ENCODE results near the gene GBP7.

Gene GBP7

DNA sequence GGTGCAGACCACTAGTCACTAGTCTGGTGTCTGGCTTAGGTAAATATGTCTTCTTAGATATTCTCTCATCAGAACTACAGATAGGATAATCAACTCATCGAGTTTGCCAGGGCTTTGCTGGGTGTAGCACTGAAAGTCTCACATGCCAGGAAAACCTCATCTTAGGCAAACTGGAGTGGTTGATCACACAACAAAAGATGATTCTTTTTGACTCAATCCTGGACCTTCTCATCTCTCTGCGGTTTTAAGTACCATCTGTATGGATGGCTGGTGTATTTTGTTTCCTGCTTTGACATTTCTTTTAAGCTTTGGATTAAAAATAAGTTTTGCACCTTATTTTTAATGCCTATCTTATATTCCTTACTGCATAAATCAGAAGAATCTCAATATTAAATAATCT lies 61.1 kb downstream of the GBP7 start:
- no peak for DNase-seq (ENCODE audit: low spot score)

DNA sequence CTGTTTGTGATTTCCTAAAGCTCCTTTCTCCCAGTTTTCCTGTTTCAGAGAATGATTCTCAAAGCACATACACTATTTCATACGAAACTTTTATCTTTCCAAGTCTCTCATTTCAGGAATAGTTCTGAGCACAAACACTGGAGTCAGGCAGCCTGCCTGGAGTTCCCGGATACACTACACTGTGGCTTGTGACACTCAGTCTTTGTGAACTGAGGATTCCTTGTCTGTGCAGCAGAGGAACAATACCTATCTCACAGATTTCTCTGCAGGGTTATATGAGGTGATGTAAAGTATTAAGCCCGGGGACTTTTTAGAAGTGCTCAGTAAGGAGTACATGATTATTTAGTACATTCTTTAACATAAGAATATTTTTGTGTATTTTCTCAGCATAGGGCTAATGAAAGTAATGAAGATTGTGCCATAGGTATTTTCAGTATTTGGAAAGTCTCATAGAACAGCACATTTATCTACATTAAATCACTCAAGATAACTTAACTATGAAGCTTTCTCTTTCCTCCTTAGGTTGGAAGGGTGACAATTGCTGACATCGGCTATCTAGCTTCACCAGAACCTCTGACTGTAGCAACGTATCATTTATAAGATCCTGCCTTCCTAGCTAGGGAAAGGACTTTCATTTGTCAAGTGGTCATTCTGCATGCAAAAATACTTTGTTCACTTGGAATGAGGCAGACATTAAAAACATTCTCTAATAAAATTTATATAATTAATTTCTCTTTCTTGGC lies 62.8 kb downstream of the GBP7 start:
- no peak for DNase-seq (ENCODE audit: low spot score)

DNA sequence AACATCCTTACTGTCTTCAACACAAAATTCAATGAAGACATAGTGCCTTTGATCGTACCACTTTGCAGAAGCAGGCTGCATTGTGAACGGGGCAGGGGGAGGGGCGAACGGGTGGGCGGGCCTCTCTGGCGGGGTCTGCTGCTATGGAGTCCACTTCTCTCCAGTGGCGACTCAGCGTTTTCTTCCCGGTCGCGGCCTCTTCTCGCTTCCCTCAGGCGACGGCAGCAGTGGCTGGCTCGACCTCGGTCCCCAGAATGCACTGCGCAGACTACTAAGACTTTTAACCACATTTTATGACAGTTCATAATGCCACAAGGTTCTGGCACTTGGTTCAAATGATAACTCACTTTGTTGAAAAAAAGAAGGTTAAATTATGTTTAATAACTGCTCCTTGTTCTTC lies 71.1 kb downstream of the GBP7 start:
- DNase-seq (ENCODE audit: low spot score) = no peak

DNA sequence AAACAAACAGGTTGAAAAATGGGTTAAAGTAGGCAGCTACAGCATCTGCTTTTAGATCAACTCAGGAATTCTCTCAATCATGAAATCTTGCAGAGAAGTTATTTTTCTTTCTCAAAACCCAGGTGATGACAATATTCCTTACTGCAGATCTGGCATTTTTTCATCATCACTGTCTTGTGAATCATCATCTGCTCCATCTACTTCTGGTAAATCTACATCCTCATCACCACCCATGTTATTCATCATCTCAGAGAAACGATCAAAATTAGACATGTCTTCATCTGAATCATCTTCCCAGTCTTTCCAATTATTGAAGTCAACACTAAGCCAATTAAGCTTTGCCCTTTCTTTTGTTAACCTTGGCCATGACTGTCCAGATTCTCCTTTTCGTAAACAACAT lies 71.7 kb downstream of the GBP7 start:
- DNase-seq (ENCODE audit: low spot score) = no peak

DNA sequence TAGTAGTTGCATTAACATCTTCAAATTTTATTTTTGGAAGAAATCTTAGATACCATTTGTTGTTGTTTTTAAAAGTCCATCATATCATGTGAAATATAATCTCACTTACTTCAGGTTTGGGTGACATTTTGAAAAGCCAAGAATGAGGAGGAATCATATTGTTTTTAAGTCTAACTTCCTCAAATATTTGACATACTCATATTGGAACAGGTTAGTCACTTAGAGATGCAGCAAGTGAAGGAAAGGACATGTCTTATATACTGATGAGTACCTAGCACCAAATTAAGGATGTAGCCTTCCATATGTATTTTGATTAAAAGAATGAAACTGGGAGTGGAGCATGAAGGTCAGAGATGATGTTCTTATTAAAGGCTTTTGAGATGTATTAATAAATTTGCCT lies 73.8 kb downstream of the GBP7 start:
- DNase-seq (ENCODE audit: low spot score) = no peak

DNA sequence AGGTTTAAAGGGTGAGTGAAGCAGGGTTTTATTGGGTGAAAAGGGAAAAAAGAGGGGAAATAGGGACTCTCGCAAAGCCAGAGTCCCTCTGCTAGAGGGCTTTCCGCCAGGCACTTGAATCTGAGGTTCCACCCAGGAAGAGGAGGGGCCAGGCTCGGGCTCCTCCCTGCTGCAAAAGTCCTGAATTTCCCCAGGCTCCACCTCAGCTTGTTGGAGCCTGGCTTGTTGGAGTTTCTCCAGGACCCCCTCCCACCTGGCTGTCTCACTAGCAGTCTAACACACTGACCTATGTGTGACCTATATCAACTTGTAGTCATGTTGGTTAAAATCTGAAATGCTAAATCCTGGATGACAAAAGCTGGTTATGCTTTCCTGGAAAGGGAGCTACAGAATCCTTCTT lies 75.4 kb downstream of the GBP7 start:
- DNase-seq (ENCODE audit: low spot score) = no peak

DNA sequence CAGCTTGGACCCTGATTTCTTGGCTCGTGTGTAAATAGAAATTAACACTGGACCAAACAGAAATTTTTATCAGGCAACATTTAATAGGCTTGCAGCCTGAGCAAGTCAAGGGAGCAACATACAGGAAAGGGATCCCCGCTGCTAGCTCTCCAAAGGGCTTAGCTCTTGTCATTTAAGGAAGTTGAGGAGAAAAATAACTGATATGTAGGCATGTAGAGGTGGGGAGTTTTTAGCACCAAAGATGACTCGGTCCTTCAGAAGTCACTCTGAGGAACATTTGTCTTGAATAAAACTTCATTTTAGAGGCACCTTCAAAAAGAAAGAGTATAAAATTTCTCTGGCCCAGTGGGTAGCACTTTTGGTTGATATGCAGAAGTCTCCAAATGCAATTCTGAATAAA lies 76.9 kb downstream of the GBP7 start:
- no peak for DNase-seq (ENCODE audit: low spot score)

DNA sequence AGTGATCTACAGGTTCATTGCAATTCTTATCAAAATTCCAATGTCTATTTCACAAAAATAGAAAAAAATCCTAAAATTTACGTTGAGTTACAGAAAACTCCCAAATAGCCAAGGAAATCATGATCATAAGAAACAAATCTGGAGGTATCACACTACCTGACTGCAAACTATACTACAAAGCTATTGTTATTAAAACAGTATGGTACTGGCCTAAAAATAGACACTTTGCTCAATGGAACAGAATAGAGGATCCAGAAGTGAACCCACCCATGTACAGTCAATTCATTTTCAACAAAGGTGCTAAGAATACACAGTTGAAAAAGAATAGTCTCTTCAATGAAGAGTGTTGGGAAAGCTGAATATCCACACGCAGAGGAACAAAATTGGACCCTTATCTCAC lies 80.1 kb downstream of the GBP7 start:
- no peak for DNase-seq (ENCODE audit: low spot score)

DNA sequence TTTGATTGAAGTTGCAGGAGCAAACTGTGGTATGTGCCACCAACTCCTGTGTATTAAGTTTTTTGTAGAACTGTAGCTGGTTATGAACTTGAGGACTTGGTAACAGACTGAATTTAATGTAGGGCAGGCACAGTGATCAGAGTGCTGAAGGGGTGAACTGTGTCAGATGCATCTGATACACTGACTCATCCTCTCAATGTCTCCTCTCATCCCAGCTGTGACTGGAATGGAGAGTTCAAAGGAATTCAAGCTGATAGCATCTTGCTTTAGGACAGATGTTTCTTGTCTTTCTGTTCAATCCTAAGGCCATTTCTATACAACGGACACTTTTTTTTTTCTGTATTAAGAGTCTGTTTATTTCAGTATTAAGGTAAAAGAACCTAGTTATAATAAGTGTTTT lies 85.8 kb downstream of the GBP7 start:
- DNase-seq (ENCODE audit: low spot score) = no peak

DNA sequence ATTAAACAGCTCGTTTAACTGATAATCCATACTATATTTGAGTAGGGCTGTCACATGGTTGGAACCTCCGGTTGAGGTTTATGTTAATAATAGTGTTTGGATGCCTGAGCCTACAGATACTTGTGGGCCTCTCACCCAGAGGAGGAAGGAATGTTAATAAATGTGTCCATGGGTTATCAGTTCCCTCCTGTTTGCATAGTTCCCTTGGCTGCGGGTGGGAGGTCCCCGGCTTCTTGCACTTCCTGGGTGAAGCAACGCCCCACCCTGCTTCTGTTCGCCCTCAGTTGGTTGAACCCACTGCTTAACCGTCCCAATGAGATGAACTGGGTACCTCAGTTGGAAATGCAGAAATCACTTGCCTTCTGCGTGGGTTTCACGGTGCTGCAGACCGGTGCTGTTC lies 87.2 kb downstream of the GBP7 start:
- no peak for DNase-seq (ENCODE audit: low spot score)

DNA sequence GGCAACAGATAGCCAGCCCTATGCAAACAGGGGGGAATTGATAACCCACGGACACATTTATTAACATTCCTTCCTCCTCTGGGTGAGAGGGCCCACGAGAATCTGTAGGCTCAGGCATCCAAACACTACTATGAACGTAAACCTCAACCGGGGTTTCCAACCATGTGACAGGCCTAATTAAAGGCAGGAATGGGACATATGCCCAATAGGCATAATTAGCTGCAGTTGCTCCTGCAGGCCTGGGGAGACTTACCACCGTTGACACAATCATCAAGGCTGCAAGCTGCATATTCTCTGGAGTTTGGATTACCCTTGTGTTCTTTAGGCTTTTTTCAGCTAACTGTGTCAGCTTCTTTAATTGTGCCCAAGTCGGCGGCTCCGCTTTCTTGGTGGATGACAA lies 88.6 kb downstream of the GBP7 start:
- DNase-seq (ENCODE audit: low spot score) = no peak

DNA sequence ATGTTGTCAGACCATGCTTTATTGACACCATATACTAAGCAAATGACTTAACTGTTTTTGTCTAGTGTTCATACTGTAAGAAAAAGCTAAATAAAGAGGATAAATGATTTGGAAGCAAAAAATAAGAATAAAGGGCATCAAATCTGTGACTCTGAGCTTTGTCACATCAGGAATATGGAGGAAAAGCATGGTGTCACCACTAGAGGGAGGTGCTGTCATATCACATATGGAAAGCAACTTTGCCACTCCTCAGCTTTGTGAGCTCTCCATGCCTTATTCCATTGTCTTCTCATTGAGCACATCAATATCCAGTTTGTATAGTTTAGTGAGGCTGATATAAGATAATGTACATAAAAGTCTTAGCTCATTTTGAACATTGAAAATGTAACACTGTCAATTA lies 90.0 kb downstream of the GBP7 start:
- DNase-seq (ENCODE audit: low spot score) = peak; percentile 76
